ENCODE data around the gene FAM3D. TPM values are rescaled to one million over a fixed set of nuclear protein-coding genes. Genes with fewer than 3 reads are reported as not detected.
"Not testable (repeated sequence)": the region's sequence is repeated elsewhere in the genome, so short reads cannot be mapped to it uniquely, and the experiment has no call there.

The FAM3D gene
- total RNA-seq, 1 experiment from 2014 or later, result 0.32 TPM

- Histone ChIP-seq H3K27me3 (ENCODE audit: insufficient read depth, low read length) (no peaks in the 10 kb centered on the region), H3K79me2 (ENCODE audit: insufficient read depth, low read length) (no peaks in the 10 kb centered on the region), H2AFZ (ENCODE audit: low read depth, low read length, poor library complexity, severe bottlenecking) (no peak overlapping the region), H3K9ac (ENCODE audit: low read length) (no peak overlapping the region), H4K20me1 (ENCODE audit: insufficient read depth) (no peaks in the 10 kb centered on the region), H3K4me2 (ENCODE audit: low read length) (no peak overlapping the region), H3K4me1 (ENCODE audit: control insufficient read depth in 1 of 2, insufficient read depth in 2 of 2, low read length in 2 of 2) (no peaks in the 10 kb centered on the region), H3K9me2 (ENCODE audit: insufficient read depth) (no peaks in the 10 kb centered on the region), H3K4me3 (replicated peaks in 1 of 2; ENCODE audit: low read depth in 1 of 2, low read length in 2 of 2) (no peak overlapping the region), H3K36me3 (ENCODE audit: control insufficient read depth in 1 of 2, insufficient read depth in 2 of 2, low read length in 2 of 2) (no peaks in the 10 kb centered on the region), H3K9me3 (ENCODE audit: control insufficient read depth in 1 of 2, insufficient read depth in 1 of 2, low read depth in 1 of 2, low read length in 2 of 2) (no peaks in the 10 kb centered on the region), H3K27ac (ENCODE audit: low read depth, low read length) (no peak overlapping the region)
- ChIA-PET CTCF (no interaction called here), POLR2A (no interaction called here), RAD21 (ENCODE audit: low non-redundant PET in 1 of 2, low total read pairs in 2 of 2, uncharacterized antibody in 2 of 2, unreplicated experiment in 2 of 2) (no interaction called here)
- no peak for DNase-seq (ENCODE audit: low read depth, low spot score)
- TF ChIP-seq REST (IDR thresholded peaks at IDR 0.05; ENCODE audit: low read depth) (no peak), SP1 (IDR thresholded peaks at IDR 0.05; ENCODE audit: low read depth) (no peak)
- no peak for ATAC-seq
- intact Hi-C loops (cut with micrococcal nuclease), result no loop called here
- BruUV-seq (replicated peaks), result no TSS peak
Measured at GRCh38 chr3:58704745-58705144, 38.2 kb upstream of the FAM3D start.

- POLR2A ChIA-PET; H3K4me2 ChIP-seq (ENCODE audit: low read length); ATAC-seq; H3K9me2 ChIP-seq (ENCODE audit: insufficient read depth); H3K9ac ChIP-seq (ENCODE audit: low read length); H3K9me3 ChIP-seq (ENCODE audit: control insufficient read depth in 1 of 2, insufficient read depth in 1 of 2, low read depth in 1 of 2, low read length in 2 of 2); H4K20me1 ChIP-seq (ENCODE audit: insufficient read depth); H3K27me3 ChIP-seq (ENCODE audit: insufficient read depth, low read length); RAD21 ChIA-PET (ENCODE audit: low non-redundant PET in 1 of 2, low total read pairs in 2 of 2, uncharacterized antibody in 2 of 2, unreplicated experiment in 2 of 2); intact Hi-C loops (cut with micrococcal nuclease); H3K79me2 ChIP-seq (ENCODE audit: insufficient read depth, low read length); H2AFZ ChIP-seq (ENCODE audit: low read depth, low read length, poor library complexity, severe bottlenecking); H3K27ac ChIP-seq (ENCODE audit: low read depth, low read length); H3K4me1 ChIP-seq (ENCODE audit: control insufficient read depth in 1 of 2, insufficient read depth in 2 of 2, low read length in 2 of 2); H3K4me3 ChIP-seq (replicated peaks in 1 of 2; ENCODE audit: low read depth in 1 of 2, low read length in 2 of 2); BruUV-seq (replicated peaks); CTCF ChIA-PET; H3K36me3 ChIP-seq (ENCODE audit: control insufficient read depth in 1 of 2, insufficient read depth in 2 of 2, low read length in 2 of 2); DNase-seq (ENCODE audit: low read depth, low spot score): not testable (repeated sequence)
Measured at GRCh38 chr3:58704304-58704703, 37.7 kb upstream of the FAM3D start.
